Neural cell (in vitro differentiated cells): Measurements from ENCODE around the gene MDP1. TPM values are rescaled to one million over a fixed set of nuclear protein-coding genes. Genes with fewer than 3 reads are reported as not detected.

Source experiments
- H2AFZ ChIP-seq: fragments of 200-600, 300-800 bp; sonication (generic), shearing (Covaris generic); 2 replicates; pipeline ENCODE4 v1.6.0; 2014; ENCODE audit warnings: low read depth, mild to moderate bottlenecking, antibody characterized with exemption, low read length, moderate library complexity
- H3F3A ChIP-seq: fragments of 200-600 bp; shearing (Covaris generic); 2 replicates; pipeline ENCODE4 v1.6.1; 2016; ENCODE audit warnings: mild to moderate bottlenecking, moderate library complexity, mixed read lengths, antibody characterized with exemption, low read length; ENCODE audit not compliant: insufficient read depth, poor library complexity, severe bottlenecking
- H3K27ac ChIP-seq: fragments of 200-600, 300-800 bp; sonication (generic), shearing (Covaris generic); 2 replicates; pipeline ENCODE4 v1.5.1; 2014; ENCODE audit warnings: mild to moderate bottlenecking, low read length, moderate library complexity
- H3K27me3 ChIP-seq: fragments of 300-800, 200-600 bp; sonication (generic), shearing (Covaris generic); 2 replicates; pipeline ENCODE4 v1.6.0; 2014; ENCODE audit warnings: mild to moderate bottlenecking, low read depth, low read length, moderate library complexity; ENCODE audit not compliant: insufficient read depth
- H3K36me3 ChIP-seq: fragments of 300-800, 200-600 bp; sonication (generic), shearing (Covaris generic); 2 replicates; pipeline ENCODE4 v1.5.1; 2014; ENCODE audit warnings: mild to moderate bottlenecking, antibody characterized with exemption, low read length, moderate library complexity; ENCODE audit not compliant: insufficient read depth
- H3K4me2 ChIP-seq: fragments of 300-800, 200-600 bp; sonication (generic), shearing (Covaris generic); 2 replicates; pipeline ENCODE4 v1.6.0; 2014; ENCODE audit warnings: mild to moderate bottlenecking, low read length
- H3K4me3 ChIP-seq: fragments of 300-800, 200-600 bp; sonication (generic), shearing (Covaris generic); 2 replicates; pipeline ENCODE4 v1.5.1; 2014; ENCODE audit warnings: mild to moderate bottlenecking, low read length, moderate library complexity
- H3K79me2 ChIP-seq: fragments of 200-600 bp; shearing (Covaris generic); replicated peaks from 2 replicates; pipeline ENCODE4 v1.6.0; 2014; ENCODE audit warnings: mild to moderate bottlenecking, low read length, moderate library complexity; ENCODE audit not compliant: insufficient read depth
- H3K9ac ChIP-seq: fragments of 300-800, 200-600 bp; sonication (generic), shearing (Covaris generic); 2 replicates; pipeline ENCODE4 v1.6.1; 2016; ENCODE audit warnings: mild to moderate bottlenecking, low read length, mixed read lengths
- H3K9me2 ChIP-seq: fragments of 200-600 bp; shearing (Covaris generic); 2 replicates; pipeline ENCODE4 v1.6.1; 2016; ENCODE audit warnings: mild to moderate bottlenecking, low read length, mixed read lengths; ENCODE audit not compliant: insufficient read depth
- H3K9me3 ChIP-seq: fragments of 200-600, 300-800 bp; sonication (generic), shearing (Covaris generic); 2 replicates; pipeline ENCODE4 v1.6.1; 2016; ENCODE audit warnings: mild to moderate bottlenecking, mixed run types, low read length, moderate library complexity, mixed read lengths
- H4K20me1 ChIP-seq: fragments of 200-600 bp; shearing (Covaris generic); 2 replicates; pipeline ENCODE4 v1.6.1; 2016; ENCODE audit warnings: mild to moderate bottlenecking, mixed run types; ENCODE audit not compliant: insufficient read depth
- CTCF ChIP-seq: fragments of 450-650 bp; IDR thresholded peaks from 2 replicates; pipeline ENCODE4 v1.5.1; 2014; ENCODE audit warnings: antibody characterized with exemption, mild to moderate bottlenecking, moderate library complexity; ENCODE audit not compliant: poor library complexity, severe bottlenecking
- EP300 ChIP-seq: fragments of 450-650 bp; conservative IDR thresholded peaks from 2 replicates; pipeline ENCODE4 v1.6.1; 2014; ENCODE audit warnings: antibody characterized with exemption, mild to moderate bottlenecking, moderate library complexity; ENCODE audit not compliant: poor library complexity, severe bottlenecking
- EZH2 ChIP-seq: fragments of 200-600, 300-800 bp; shearing (Covaris generic), sonication (generic); IDR thresholded peaks from 2 replicates; pipeline ENCODE4 v1.6.1; 2014; ENCODE audit warnings: antibody characterized with exemption, low read length, borderline replicate concordance, mild to moderate bottlenecking; ENCODE audit not compliant: insufficient read depth, poor library complexity, severe bottlenecking
- POLR2AphosphoS5 ChIP-seq: IDR thresholded peaks from 2 replicates; pipeline ENCODE4 v1.6.1; 2012
- RAD21 ChIP-seq: fragments of 450-650 bp; conservative IDR thresholded peaks from 2 replicates; pipeline ENCODE4 v1.6.1; 2014; ENCODE audit warnings: antibody characterized with exemption, mild to moderate bottlenecking, moderate library complexity
- REST ChIP-seq: IDR thresholded peaks from 2 replicates; pipeline ENCODE4 v1.6.1; 2012; ENCODE audit warnings: borderline replicate concordance
- SMC3 ChIP-seq: fragments of 450-650 bp; conservative IDR thresholded peaks from 2 replicates; pipeline ENCODE4 v1.6.1; 2014; ENCODE audit warnings: antibody characterized with exemption, mild to moderate bottlenecking, moderate library complexity; ENCODE audit not compliant: poor library complexity
- TAF1 ChIP-seq: IDR thresholded peaks from 2 replicates; pipeline ENCODE4 v1.6.1; 2012; ENCODE audit warnings: low read depth
- polyA plus RNA-seq: library from polyadenylated mRNA; depleted of rRNA; stranded (reverse); fragments of >200 nt; gene quantifications from 2 replicates; pipeline ENCODE4 v1.2.3, GENCODE V29; 2014

MDP1 gene
- polyA plus RNA-seq, 1 donor from 2014 or later, result 94.2 TPM

- TF ChIP-seq SMC3 (no peak), REST (no peak), EP300 (no peak), EZH2 (no peak), POLR2AphosphoS5 (no peak), RAD21 (no peak), CTCF (no peak), TAF1 (no peak)
- H3K9me3 ChIP-seq, result no peaks in the 10 kb centered on the region
- H3K27me3 ChIP-seq, result no peaks in the 10 kb centered on the region
- H3K79me2 ChIP-seq, result no peaks in the 10 kb centered on the region
- no peaks in the 10 kb centered on the region for H4K20me1 ChIP-seq
- no peaks in the 10 kb centered on the region for H3F3A ChIP-seq
- no peak overlapping the region for H3K27ac ChIP-seq
- H3K4me2 ChIP-seq, result no peak overlapping the region
- H3K4me3 ChIP-seq, result no peak overlapping the region
- no peaks in the 10 kb centered on the region for H3K9me2 ChIP-seq
- no peak overlapping the region for H2AFZ ChIP-seq
- no peaks in the 10 kb centered on the region for H3K36me3 ChIP-seq
- H3K9ac ChIP-seq, result no peak overlapping the region
Observed at GRCh38 chr14:24179961-24180796, 35.7 kb downstream of the MDP1 start.

GRCh38 chr14:24179294-24179960, 36.4 kb downstream of the MDP1 start:
- Histone ChIP-seq H3K4me2 (no peak overlapping the region), H3K36me3 (no peaks in the 10 kb centered on the region), H3K9ac (no peak overlapping the region), H3K9me2 (no peaks in the 10 kb centered on the region), H3K9me3 (no peaks in the 10 kb centered on the region), H3K4me3 (no peak overlapping the region), H3K27me3 (no peaks in the 10 kb centered on the region), H3K27ac (no peak overlapping the region), H4K20me1 (no peaks in the 10 kb centered on the region), H3K79me2 (no peaks in the 10 kb centered on the region), H2AFZ (no peak overlapping the region), H3F3A (no peaks in the 10 kb centered on the region)
- TF ChIP-seq RAD21 (no peak), CTCF (no peak), POLR2AphosphoS5 (no peak), SMC3 (no peak)
